Choroid plexus epithelial cell (primary cell): Measurements from ENCODE around the gene SLC16A3.

ENCODE experiments used
- DNase-seq: peaks from one replicate; pipeline ENCODE4 v3.0.0-alpha.2; 2010; ENCODE audit warnings: low read depth
- H3K4me3 ChIP-seq: 2 replicates; pipeline ENCODE4 v1.5.1; 2011; ENCODE audit warnings: low read depth, mild to moderate bottlenecking, control low read depth, low read length, moderate library complexity
- CTCF ChIP-seq: conservative IDR thresholded peaks from 2 replicates; pipeline ENCODE4 v1.5.1; 2011; ENCODE audit warnings: low read depth, mild to moderate bottlenecking, control low read depth, inconsistent platforms, low read length, moderate library complexity

SLC16A3 gene

DNA sequence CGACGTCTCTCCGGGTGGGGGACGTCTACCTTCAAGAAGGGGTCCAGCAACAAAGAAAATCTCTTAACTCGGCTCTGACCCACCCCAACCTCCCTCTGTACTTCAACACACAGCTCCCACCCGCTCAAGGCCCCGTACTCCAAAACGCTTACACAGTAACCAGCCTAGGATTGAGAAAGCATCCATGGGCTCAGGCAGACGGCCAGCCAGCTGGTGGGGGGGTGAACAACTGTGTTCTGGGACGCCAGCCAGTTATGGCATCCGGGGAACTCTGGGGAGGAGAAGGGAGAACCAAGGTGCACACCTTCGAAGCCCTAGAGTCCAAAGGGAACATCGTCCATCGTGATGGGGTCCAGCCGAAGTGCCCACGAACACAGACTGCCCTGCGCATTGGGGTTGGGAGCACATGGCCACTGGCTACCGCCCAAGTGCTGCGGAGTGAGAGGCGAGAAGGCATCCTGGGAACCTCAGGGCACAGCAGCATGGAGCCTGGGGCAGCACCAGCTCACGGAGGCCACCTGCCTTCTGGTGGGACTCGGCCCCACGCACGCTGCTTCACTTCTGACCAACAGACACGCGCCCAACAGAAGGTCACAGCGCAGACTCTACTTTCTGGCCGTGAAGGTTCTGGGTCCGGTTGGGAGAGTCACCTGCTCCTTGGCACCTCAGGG, 14.3 kb downstream of the SLC16A3 start:
- no peak overlapping the region for H3K4me3 ChIP-seq
- TF ChIP-seq CTCF: no peak
- DNase-seq: peak; percentile 91

DNA sequence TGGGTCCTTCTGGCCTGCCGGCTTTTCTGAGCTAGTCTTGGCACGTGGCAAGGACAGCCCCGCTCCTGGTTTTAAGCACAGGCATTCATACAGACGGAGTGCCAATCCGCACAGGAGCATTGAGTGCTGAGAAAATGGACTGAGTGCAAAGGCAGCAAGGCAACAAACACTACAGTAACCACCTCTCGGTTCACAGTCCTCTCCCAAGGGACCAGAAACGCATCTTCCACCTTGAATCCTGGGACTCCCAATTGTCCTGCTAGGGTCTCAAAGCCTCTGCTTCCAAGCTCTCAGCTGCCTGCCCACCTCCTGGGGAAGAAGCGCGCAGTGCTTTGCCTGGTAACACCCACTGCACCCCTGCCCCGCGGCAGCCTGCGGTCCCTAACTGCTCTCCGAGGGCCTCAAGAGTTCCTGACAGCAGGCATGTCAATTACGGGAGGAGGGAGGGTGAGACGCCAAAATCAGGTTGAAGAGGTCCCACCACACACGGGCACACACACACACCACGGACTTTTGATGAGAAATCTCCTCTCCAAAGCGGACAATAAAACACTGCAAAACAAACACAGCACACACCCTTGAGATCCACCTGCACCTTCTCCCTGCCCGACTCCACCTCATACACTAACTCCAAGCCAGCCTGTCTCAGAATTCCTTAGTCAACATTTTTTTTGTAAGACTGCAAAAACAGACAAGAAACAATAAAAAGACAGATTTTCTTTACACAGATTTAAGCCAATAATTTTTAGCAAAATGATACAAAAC, 15.0 kb downstream of the SLC16A3 start:
- no peak for DNase-seq
- no peak for TF ChIP-seq CTCF
- no peak overlapping the region for H3K4me3 ChIP-seq

- peak; percentile 79 for TF ChIP-seq CTCF
- peak; percentile 69 for DNase-seq
- no peak overlapping the region for H3K4me3 ChIP-seq
Measured at GRCh38 chr17:82244413-82245133, 15.7 kb downstream of the SLC16A3 start.

GRCh38 chr17:82245134-82246039, 16.5 kb downstream of the SLC16A3 start:
- no peak for TF ChIP-seq CTCF

DNA sequence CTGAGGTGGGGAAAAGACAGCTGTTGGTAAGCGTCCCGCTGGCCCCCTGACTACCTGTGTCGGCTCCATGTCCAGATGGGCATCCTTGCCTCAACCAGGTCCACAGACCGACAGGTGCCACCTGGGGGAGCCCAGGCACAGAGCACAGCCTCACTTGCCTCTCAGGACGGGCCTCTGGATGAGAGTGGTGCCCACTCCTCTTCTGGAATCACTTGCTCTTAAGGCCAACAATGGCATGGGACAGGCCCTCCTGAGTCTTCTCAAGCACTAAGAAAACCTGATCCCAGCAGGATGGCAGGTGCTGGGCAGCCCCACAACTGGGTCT, 17.2 kb downstream of the SLC16A3 start:
- no peak for DNase-seq
- no peak for TF ChIP-seq CTCF
- H3K4me3 ChIP-seq: no peak overlapping the region

More at GRCh38 chr17:82245134-82246039, 16.5 kb downstream of the SLC16A3 start:
- DNase-seq: no peak
- H3K4me3 ChIP-seq: no peak overlapping the region

DNA sequence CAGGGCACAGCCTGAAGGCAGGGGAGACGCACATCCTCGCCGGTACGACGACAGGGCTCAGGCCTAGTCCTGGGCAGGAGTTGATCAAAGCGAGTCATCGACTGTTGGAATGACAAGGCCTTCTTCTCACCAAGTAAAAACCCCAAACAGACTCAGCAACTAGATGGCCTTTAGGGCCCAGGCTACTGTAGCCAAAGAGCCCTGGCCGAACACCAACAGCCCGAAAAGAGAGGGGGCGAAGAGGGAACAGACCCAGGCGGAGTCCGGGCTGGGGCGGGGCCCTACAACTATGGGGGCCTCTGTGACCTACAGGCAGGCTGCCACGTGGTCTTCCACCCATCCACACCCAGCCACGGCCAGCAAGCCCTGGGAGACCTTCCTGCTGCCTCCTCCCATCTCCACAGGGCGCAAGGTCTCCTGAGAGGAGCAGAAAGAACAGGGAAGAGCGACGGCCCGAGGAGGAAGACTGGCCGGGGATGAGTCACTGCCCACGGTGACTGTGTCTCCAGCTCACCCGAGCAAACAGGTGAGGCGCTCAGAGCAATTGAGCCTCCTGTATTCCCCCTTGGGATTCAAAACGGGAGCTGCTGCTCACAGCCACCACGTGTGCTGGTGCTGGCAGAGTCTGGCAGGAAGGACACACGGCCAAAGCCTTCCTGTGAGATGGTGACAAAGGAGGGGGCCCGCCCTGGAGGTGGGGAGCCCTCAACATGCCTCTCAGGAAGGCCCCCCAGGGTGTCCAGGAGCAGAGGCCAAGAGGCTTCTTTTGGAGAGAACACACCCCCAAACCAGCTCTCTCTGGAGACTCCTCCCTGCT, 17.7 kb downstream of the SLC16A3 start:
- peak; percentile 83 for DNase-seq
- no peak overlapping the region for H3K4me3 ChIP-seq
- no peak for TF ChIP-seq CTCF
